ENCODE data around the gene PTPN6.

PTPN6 gene

DNA sequence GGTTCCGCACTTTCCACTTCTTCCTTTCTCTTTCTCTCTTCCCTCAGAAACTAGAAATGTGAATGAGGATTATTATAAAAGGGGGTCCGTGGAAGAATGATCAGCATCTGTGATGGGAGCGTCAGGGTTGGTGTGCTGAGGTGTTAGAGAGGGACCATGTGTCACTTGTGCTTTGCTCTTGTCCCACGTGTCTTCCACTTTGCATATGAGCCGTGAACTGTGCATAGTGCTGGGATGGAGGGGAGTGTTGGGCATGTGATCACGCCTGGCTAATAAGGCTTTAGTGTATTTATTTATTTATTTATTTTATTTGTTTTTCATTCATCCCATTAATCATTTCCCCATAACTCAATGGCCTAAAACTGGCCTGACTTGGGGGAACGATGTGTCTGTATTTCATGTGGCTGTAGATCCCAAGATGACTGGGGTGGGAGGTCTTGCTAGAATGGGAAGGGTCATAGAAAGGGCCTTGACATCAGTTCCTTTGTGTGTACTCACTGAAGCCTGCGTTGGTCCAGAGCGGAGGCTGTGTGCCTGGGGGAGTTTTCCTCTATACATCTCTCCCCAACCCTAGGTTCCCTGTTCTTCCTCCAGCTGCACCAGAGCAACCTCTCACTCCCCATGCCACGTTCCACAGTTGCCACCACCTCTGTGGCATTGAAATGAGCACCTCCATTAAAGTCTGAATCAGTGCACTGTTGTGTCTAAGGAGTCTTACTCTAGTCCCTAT lies 28.0 kb upstream of the PTPN6 start:
- no peak for DNase-seq (ENCODE audit: low read depth in 3 of 3)

DNA sequence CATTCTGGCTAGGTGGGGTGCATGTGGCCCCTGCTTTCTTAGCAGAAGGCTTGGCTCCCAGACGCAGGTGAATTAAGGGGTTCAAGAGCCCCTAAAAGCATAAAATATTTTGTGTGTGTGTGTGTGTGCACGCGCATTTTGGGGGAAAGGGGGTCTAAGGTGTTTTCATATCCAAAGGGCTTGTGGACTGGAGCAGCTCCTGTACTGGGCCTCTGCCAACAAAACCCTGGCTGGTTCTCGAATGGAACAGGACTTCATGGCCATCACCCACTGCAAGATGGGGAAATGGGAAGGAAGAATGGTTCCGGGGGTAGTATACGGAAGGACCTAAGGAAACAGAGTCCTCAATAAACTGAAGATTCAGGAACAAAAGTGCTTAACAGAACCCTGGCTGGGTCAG lies 27.3 kb upstream of the PTPN6 start:
- DNase-seq (ENCODE audit: low read depth in 3 of 3): no peak

DNA sequence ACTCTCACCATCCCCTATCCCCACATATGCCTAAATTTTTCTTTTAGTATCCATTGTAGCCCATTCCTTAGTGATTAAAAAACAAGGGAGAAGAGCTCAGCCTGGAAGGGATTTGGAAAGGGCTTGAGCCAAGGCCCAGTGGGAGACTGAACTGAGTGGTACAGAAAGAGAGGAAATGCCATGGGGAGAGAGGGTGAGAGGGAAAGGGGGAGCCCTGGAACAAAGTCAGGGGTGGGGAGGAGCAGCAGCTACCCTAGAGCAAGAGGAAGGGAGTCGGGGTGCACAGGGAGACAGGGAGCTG lies 26.0 kb upstream of the PTPN6 start:
- DNase-seq (ENCODE audit: low read depth in 3 of 3): no peak

DNA sequence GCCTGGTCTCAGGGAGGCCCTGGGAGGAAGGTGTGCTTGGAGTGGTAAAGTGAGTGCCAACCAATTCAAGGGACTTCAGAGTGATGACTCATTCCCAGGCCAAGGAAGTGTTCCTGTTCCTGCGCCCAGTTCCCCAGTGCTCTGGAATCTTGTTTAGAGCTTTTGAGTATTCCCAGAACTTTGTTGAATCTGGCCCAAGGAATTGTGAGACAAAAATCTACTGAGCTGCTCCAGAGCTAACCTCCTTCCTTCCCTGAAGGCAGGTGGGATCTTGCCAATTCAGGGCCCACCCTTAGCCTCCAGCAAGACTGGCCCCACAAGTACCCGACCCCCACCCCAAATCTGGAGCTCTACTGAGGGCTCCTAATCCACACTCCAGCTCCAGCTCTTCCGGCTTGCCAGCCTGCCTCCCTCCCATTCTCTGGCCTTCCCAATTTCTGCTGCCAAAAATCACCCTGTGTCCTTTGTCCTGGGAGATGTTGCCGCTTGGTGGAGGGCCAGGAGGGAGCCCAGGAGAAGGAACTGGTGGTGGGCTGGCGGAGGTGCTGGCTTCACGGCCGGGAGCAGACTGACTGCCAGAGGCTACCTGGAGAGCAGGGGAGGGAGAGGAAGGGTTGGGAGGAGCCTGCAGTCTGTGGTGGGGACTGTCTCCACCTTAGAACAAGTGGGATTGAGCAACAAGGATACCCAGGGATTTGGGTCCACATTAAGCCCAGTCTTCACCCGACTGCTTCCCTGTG lies 25.4 kb upstream of the PTPN6 start:
- no peak for DNase-seq (ENCODE audit: low read depth in 3 of 3)

DNA sequence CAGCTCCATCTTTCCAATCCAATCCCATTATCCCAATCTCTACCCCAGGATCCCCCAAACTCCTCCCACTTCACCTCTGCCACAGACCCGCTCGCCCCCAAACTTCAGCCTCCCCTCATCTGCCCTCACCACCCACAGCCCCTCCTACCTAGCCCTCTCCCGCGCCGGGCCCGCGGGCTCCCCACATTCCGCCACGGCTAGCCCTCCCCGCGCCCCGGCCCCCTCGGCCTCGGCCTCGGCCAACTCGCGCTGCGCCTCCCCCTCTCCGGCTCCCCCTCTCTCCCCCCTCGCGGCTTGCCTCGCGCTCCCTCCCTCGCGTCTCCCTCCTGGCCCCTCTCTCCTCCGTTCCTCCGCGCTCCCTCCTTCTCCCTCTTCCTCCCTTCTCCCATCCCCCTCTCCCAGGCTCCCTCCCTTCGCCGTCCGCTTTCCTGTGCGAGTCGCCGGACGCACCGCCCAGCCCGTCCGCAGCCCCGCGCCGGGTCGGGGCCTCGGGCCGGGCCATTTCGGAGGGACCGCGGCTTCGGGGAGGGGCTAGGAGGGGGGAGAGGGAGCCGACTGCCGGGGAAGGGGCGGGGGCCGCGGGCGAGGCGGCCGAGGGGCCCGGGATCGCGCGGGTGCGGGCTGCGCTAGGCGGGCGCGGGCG lies 23.7 kb upstream of the PTPN6 start, which contains the start of gene ATN1:
Gene ATN1 (plus strand): TSS at position 581 of the 643 bp plus-strand sequence. CDS start 6,043 bp downstream, outside the sequence.
- no peak for DNase-seq (ENCODE audit: low read depth in 3 of 3)

DNA sequence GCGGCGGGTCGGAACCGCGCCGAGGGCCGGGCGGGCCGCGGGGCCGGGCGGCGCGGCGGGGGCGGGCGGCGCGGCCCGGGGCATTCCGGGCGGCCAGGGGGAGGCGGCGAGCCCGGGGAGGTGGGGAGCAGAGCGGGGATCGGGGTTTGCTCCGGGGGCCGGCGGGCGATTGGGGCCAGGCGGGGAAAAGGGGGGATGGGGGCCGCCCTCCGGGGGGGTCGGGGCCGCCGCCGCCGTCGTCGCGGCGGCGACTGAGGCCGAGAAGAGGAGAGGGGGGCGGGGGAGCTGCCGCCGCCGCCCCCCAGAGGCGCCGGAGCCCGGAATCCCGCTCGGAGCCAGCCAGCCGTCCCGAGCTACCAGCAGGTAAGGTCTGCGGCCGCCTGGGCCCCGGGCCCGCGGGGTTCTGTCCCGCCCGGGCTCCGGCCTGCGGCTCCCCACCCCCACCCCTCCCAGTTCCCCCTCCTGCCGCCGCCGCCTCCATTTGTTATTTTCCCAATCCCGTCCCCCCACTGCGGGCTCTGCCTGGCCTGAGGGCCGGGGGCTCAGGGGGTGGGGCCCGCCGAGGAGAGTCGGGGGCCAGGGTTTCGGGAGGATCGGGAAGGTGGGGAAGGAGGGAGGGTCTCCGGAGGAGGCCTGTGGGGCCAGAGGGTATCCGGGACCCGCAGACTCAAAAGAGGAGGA lies 23.0 kb upstream of the PTPN6 start:
- no peak for DNase-seq (ENCODE audit: low read depth in 3 of 3)

DNA sequence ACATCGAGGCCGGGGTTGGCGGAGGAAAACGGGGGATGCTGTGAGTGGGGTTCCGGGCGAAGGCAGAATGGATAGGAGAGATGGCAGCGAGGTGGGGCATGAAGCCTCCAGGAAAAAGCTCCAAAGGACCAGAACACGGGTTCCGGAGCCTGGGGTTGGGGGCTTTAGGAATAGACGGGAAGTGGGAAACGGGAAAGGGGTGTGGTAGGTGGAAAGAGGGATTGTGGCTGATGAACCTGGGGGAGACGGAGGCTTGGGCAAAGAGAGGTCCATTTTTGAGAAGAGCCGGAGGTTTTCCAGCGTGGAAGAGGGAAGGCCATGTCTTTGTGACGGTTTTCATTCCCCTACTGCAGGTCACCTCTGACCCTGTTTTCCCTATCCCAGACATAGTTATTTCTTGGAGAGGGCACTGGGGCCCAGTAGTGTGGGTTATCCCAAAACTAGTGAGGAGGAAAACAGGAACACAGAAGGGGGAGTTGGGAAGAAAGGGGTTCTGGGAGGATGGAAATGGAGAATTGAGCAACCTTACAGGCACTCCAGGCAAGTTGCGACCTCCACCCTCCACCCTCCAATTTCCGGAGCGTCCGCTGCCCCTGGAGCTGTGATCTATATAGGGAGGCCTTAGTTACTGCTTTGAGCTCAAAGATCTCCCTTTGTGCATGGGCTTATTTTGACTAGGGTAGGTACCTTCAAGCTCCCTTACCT lies 22.3 kb upstream of the PTPN6 start:
- no peak for DNase-seq (ENCODE audit: low read depth in 3 of 3)

DNA sequence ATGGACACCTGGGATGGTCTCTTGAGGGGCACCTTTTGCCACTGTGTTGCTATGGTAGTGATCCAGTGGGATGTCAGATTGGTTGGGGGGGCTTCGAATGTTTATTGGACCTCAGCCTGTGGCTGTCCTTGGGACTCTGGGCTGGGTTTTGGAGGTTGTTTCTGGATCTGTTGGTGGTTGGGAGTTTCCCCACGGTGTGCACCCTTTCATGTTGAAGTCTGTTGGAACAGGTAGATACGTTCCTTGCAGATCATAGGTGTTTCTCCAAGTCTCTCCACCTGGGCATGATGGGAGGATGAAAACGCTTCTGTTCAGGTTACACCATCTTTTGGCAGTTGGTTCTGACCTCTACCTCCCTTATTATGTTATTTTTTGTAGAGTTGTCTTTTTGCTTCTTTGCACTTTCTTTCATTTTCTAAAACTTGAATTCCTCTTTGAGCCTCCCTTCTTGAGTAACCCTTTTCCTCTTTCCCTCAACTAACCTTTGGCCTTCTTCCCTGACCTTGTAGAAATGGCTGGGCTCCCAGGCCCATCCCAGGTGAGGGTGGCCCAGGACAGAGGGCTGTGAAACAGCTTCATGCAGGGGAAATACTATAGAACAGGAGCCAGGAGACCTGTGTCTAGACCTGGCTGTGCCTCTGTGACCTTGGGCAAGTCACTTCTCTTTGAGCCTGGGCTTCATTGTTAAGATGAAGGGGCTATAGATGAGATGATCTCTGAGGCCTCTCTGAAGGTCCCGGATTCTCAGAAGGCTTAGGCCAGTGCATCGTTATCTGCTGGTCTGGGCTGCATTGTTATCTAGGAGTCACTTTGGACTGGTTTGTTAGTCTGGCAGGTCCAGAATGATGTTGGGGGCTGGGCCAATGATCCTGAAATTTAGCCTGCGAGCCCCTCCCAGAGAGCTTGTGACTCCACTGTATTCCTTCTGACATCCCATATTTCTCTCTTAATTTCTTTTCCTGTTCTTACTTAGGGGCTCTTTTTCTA lies 21.4 kb upstream of the PTPN6 start:
- DNase-seq (ENCODE audit: low read depth in 3 of 3): no peak

DNA sequence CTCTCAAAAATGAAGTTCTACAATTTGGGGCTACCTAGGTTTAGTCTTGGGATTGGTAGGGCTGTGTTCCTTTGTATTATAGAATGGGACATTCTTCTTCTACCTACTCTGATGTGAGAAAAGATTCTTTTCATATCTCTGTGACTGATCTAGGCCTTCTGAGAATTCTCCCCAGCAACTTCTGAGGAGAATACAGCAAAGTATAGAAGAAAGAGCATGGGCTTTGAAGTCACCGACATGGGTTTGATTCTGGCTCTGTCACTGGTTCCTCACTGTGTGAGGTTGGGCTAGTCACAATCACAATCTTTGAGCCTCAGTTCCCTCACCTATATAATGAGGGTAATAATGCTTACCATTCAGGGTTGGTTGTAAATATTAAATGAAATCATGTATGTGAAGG lies 18.4 kb upstream of the PTPN6 start:
- no peak for DNase-seq (ENCODE audit: low read depth in 3 of 3)

DNA sequence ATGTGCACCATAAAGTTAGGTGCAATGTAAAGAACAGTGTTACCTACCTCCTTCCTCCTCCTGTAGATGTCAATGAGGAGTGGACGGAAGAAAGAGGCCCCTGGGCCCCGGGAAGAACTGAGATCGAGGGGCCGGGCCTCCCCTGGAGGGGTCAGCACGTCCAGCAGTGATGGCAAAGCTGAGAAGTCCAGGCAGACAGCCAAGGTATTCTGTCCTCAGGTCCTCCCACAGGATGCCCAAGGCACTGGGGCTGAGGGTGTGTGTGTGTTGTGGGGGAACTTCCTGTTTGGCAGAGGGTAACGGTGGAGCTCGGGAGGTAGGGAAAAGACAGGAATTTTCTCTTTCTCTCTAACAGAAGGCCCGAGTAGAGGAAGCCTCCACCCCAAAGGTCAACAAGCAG lies 17.0 kb upstream of the PTPN6 start:
- DNase-seq (ENCODE audit: low read depth in 3 of 3): no peak

DNA sequence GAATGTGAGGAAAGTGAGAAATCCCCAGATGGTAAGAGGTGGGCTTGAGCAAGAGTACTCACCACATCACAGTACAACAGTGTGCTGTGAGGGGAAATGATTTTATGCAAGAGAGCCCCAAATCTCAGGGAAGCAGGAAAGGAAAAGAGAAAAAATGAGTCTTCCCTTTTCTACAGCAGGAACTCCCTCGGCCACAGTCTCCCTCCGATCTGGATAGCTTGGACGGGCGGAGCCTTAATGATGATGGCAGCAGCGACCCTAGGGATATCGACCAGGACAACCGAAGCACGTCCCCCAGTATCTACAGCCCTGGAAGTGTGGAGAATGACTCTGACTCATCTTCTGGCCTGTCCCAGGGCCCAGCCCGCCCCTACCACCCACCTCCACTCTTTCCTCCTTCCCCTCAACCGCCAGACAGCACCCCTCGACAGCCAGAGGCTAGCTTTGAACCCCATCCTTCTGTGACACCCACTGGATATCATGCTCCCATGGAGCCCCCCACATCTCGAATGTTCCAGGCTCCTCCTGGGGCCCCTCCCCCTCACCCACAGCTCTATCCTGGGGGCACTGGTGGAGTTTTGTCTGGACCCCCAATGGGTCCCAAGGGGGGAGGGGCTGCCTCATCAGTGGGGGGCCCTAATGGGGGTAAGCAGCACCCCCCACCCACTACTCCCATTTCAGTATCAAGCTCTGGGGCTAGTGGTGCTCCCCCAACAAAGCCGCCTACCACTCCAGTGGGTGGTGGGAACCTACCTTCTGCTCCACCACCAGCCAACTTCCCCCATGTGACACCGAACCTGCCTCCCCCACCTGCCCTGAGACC lies 15.6 kb upstream of the PTPN6 start:
- DNase-seq (ENCODE audit: low read depth in 3 of 3): no peak

DNA sequence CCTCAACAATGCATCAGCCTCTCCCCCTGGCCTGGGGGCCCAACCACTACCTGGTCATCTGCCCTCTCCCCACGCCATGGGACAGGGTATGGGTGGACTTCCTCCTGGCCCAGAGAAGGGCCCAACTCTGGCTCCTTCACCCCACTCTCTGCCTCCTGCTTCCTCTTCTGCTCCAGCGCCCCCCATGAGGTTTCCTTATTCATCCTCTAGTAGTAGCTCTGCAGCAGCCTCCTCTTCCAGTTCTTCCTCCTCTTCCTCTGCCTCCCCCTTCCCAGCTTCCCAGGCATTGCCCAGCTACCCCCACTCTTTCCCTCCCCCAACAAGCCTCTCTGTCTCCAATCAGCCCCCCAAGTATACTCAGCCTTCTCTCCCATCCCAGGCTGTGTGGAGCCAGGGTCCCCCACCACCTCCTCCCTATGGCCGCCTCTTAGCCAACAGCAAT lies 14.9 kb upstream of the PTPN6 start:
- no peak for DNase-seq (ENCODE audit: low read depth in 3 of 3)

DNA sequence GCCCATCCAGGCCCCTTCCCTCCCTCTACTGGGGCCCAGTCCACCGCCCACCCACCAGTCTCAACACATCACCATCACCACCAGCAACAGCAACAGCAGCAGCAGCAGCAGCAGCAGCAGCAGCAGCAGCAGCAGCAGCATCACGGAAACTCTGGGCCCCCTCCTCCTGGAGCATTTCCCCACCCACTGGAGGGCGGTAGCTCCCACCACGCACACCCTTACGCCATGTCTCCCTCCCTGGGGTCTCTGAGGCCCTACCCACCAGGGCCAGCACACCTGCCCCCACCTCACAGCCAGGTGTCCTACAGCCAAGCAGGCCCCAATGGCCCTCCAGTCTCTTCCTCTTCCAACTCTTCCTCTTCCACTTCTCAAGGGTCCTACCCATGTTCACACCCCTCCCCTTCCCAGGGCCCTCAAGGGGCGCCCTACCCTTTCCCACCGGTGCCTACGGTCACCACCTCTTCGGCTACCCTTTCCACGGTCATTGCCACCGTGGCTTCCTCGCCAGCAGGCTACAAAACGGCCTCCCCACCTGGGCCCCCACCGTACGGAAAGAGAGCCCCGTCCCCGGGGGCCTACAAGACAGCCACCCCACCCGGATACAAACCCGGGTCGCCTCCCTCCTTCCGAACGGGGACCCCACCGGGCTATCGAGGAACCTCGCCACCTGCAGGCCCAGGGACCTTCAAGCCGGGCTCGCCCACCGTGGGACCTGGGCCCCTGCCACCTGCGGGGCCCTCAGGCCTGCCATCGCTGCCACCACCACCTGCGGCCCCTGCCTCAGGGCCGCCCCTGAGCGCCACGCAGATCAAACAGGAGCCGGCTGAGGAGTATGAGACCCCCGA lies 14.3 kb upstream of the PTPN6 start:
- no peak for DNase-seq (ENCODE audit: low read depth in 3 of 3)

DNA sequence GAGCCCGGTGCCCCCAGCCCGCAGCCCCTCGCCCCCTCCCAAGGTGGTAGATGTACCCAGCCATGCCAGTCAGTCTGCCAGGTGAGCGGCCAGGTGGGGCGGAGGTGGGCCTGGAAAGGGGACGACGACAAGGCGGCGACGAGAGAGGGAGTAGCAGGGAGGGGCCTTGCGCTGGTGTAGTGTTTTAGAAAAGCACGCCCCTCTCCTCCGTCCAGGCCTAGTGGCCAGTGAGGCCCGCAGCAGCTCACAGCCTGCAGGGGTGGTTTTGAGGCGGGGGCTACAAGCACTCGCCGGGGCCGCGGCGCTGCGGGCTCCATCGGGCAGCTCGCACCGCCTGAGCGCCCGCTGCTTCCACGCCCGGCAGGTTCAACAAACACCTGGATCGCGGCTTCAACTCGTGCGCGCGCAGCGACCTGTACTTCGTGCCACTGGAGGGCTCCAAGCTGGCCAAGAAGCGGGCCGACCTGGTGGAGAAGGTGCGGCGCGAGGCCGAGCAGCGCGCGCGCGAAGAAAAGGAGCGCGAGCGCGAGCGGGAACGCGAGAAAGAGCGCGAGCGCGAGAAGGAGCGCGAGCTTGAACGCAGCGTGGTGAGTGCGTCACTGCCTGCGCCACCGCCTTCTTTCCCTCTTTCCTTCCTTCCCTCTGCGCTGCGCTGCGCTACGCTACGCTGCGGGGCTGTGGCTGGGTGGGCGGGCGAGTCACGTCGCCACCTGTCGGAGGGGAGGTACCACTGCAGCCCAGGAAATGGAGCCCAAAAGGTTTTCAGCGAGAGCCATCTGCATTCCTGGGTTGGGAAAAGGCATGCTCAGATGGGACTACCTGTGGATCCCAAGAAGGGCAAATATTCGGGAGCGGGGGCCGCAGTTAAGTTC lies 13.4 kb upstream of the PTPN6 start:
- DNase-seq (ENCODE audit: low read depth in 3 of 3): peak; percentile 86 to 90 (median 87)

DNA sequence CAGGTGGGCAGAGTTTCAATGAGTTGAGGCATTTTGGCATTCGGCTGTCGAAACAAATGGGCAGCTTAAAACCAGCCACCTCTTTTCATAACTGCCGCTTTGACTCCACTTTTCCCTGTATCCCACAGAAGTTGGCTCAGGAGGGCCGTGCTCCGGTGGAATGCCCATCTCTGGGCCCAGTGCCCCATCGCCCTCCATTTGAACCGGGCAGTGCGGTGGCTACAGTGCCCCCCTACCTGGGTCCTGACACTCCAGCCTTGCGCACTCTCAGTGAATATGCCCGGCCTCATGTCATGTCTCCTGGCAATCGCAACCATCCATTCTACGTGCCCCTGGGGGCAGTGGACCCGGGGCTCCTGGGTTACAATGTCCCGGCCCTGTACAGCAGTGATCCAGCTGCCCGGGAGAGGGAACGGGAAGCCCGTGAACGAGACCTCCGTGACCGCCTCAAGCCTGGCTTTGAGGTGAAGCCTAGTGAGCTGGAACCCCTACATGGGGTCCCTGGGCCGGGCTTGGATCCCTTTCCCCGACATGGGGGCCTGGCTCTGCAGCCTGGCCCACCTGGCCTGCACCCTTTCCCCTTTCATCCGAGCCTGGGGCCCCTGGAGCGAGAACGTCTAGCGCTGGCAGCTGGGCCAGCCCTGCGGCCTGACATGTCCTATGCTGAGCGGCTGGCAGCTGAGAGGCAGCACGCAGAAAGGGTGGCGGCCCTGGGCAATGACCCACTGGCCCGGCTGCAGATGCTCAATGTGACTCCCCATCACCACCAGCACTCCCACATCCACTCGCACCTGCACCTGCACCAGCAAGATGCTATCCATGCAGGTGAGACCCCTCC lies 12.6 kb upstream of the PTPN6 start:
- DNase-seq (ENCODE audit: low read depth in 3 of 3): no peak

DNA sequence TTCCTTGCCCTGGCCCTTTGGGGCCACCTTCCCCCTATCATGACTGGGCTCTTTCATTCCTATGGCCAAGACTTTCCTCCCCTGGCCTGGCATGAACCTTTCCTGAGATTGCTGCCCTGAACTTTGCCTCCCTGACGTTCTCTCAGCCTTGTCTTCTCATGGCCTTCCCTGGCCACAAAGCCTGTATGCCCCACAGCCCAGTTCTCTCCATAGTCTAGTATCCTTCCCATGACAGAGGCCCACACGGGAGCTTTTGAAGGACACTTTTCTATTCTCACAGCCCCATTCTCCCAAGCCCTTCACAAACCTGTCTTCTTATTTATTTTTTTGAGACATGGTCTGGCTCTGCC lies 12.0 kb upstream of the PTPN6 start:
- DNase-seq (ENCODE audit: low read depth in 3 of 3): no peak

DNA sequence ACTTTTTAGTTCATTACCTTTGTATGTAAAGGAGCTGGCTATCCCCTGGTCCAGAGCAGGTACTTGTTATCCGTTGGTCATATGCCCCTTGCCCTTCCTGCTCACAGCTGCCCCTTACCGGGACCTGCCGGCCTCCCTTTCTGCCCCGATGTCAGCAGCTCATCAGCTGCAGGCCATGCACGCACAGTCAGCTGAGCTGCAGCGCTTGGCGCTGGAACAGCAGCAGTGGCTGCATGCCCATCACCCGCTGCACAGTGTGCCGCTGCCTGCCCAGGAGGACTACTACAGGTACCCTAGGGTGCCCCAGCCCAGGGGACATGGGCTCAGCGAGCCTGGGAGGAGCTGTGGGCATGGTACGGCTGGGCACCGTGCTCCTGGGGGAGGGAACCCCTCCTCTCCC lies 9.9 kb upstream of the PTPN6 start:
- DNase-seq (ENCODE audit: low read depth in 3 of 3): no peak
